CD8-positive, alpha-beta memory T cell (primary cell): ENCODE results near the gene CDK9. TPM values are rescaled to one million over a fixed set of nuclear protein-coding genes. Genes with fewer than 3 reads are reported as not detected.

ENCODE experiments used
- CTCF ChIA-PET: fragments of 350-600 bp; sonication (Branson Sonifier 250); formaldehyde crosslinking; loops from one replicate; lab custom pipeline; 2021; ENCODE audit warnings: antibody characterized with exemption; lab: Charles Lee
- POLR2A ChIA-PET: fragments of 350-600 bp; sonication (Branson Sonifier 250); formaldehyde crosslinking; loops from one replicate; lab custom pipeline; 2021; ENCODE audit warnings: antibody characterized with exemption; lab: Charles Lee
- DNase-seq, 5 donors: peaks; one replicate each; pipeline versions ENCODE4 v3.0.0 to v3.0.0-alpha.2; 2020 to 2022; ENCODE audit warnings: mixed read lengths in 1 of 5
- H3K27ac ChIP-seq: one replicate; pipeline ENCODE4 v1.7.0; 2013; ENCODE audit warnings: low read depth, mild to moderate bottlenecking, low read length, moderate library complexity
- H3K27me3 ChIP-seq: 2 replicates; pipeline ENCODE4 v1.7.0; 2013; ENCODE audit warnings: low read length, mild to moderate bottlenecking; ENCODE audit not compliant: insufficient read depth, poor library complexity, severe bottlenecking
- H3K36me3 ChIP-seq: 2 replicates; pipeline ENCODE4 v1.7.0; 2013; ENCODE audit warnings: mild to moderate bottlenecking, low read length, moderate library complexity; ENCODE audit not compliant: insufficient read depth
- H3K4me1 ChIP-seq: 2 replicates; pipeline ENCODE4 v1.7.0; 2013; ENCODE audit warnings: mild to moderate bottlenecking, low read length, moderate library complexity; ENCODE audit not compliant: insufficient read depth
- H3K4me3 ChIP-seq: 2 replicates; pipeline ENCODE4 v1.7.0; 2013; ENCODE audit warnings: mild to moderate bottlenecking, low read length
- H3K9me3 ChIP-seq: 2 replicates; pipeline ENCODE4 v1.7.0; 2013; ENCODE audit warnings: mild to moderate bottlenecking, low read length
- H3K27ac Mint-ChIP-seq, 8 donors: one replicate each; pipeline ENCODE4 v1.8.0; 2020 to 2021; ENCODE audit warnings: mixed read lengths in 8 of 8, mild to moderate bottlenecking in 6 of 8, inconsistent platforms in 3 of 8, moderate library complexity in 3 of 8
- H3K27me3 Mint-ChIP-seq, 2 donors: one replicate each; pipeline ENCODE4 v1.8.0; 2020 to 2021; ENCODE audit warnings: mixed read lengths in 2 of 2, mild to moderate bottlenecking in 1 of 2, moderate library complexity in 1 of 2
- H3K36me3 Mint-ChIP-seq, 3 donors: one replicate each; pipeline ENCODE4 v1.8.0; 2020 to 2021; ENCODE audit warnings: mixed read lengths in 3 of 3, inconsistent platforms in 1 of 3, mild to moderate bottlenecking in 1 of 3
- H3K4me1 Mint-ChIP-seq, 3 donors: one replicate each; pipeline ENCODE4 v1.8.0; 2020 to 2021; ENCODE audit warnings: mixed read lengths in 3 of 3, inconsistent platforms in 1 of 3, mild to moderate bottlenecking in 1 of 3
- H3K4me3 Mint-ChIP-seq, 7 donors: one replicate each; pipeline ENCODE4 v1.8.0; 2020 to 2021; ENCODE audit warnings: mixed read lengths in 7 of 7, mild to moderate bottlenecking in 6 of 7, moderate library complexity in 4 of 7, inconsistent platforms in 2 of 7
- H3K9me3 Mint-ChIP-seq, 5 donors: one replicate each; pipeline ENCODE4 v1.8.0; 2020 to 2022; ENCODE audit warnings: mixed read lengths in 5 of 5, mild to moderate bottlenecking in 3 of 5, moderate library complexity in 2 of 5, inconsistent platforms in 1 of 5
- polyA plus RNA-seq: library from polyadenylated mRNA; unstranded; fragments of 300-500 nt; fragmentation: Illumina TruSeq; gene quantifications from one replicate; pipeline ENCODE4 v1.2.3, GENCODE V29; 2021
- total RNA-seq, 2 experiments: library from RNA; stranded (reverse); gene quantifications; one replicate each; pipeline ENCODE4 v1.2.3, GENCODE V29; 2021

CDK9 gene
- total and polyA plus RNA-seq, 3 experiments from 2014 or later: 72.3 to 111 (median 108) TPM

DNA sequence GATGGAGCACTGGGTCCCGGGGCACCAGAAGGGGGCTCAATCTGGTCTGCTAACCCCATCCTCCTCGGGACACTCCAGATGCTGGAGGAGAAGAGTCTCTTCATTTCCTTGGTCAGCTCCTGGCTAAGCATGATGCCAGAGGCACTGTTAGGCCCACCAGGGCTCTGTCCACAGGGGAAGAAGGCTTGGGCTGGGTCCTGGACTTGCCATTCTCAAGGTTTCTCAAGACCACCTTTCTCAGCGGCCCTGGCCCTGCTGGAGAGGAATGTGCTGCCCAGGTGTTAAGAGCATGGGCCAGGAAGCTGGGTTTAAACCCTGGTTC, 15.3 kb upstream of the CDK9 start:
- H3K4me1 Mint-ChIP-seq: peaks cover 64 to 83% (median 77%) of the 10 kb centered on the region in 3 donors
- CTCF ChIA-PET: interaction anchor here (0.8 to 4.5 kb wide), 7 partner anchors 8 to 136 kb away, joined by 3 to 69 read pairs (median 4); partner anchors contain the start of genes CDK9, SH2D3C and TOR2A

GRCh38 chr9:127770905-127771569, 14.8 kb upstream of the CDK9 start:
- H3K36me3 Mint-ChIP-seq: peaks cover 0 to 55% (median 6%) of the 10 kb centered on the region in 3 donors
- H3K27ac Mint-ChIP-seq: peak overlapping the region; percentile 86 to 99 (median 98)
- peak overlapping the region; percentile 71 for H3K4me3 ChIP-seq
- no peaks in the 10 kb centered on the region for H3K27me3 ChIP-seq
- H3K4me1 Mint-ChIP-seq: peaks cover 61 to 79% (median 75%) of the 10 kb centered on the region in 3 donors
- peaks cover 17% of the 10 kb centered on the region for H3K36me3 ChIP-seq
- H3K27me3 Mint-ChIP-seq: no peaks in the 10 kb centered on the region
- peak overlapping the region; percentile 77 for H3K27ac ChIP-seq
- CTCF ChIA-PET: interaction anchor here (0.7 to 4.5 kb wide), 8 partner anchors 9 to 148 kb away, joined by 3 to 69 read pairs (median 4); partner anchors contain the start of genes CDK9 and TOR2A
- H3K4me3 Mint-ChIP-seq: peak overlapping the region; percentile 80 to 96 (median 89)
- no peaks in the 10 kb centered on the region for H3K9me3 Mint-ChIP-seq
- peak; percentile 85 to 96 (median 90) for DNase-seq
- peaks cover 73% of the 10 kb centered on the region for H3K4me1 ChIP-seq
- no peaks in the 10 kb centered on the region for H3K9me3 ChIP-seq
- POLR2A ChIA-PET: interaction anchor here (0.5 to 3.7 kb wide), 11 partner anchors 9 to 320 kb away, joined by 3 to 54 read pairs (median 5); partner anchors contain the start of genes CDK9, ST6GALNAC4, ST6GALNAC6 and TOR2A

More for the DNA sequence above, 15.3 kb upstream of the CDK9 start:
- DNase-seq: peak in 1 of 5 donors; percentile 57
- H3K27me3 ChIP-seq: no peaks in the 10 kb centered on the region
- peaks cover 19% of the 10 kb centered on the region for H3K36me3 ChIP-seq
- peak overlapping the region; percentile 80 to 96 (median 89) for H3K4me3 Mint-ChIP-seq
- peaks cover 73% of the 10 kb centered on the region for H3K4me1 ChIP-seq
- peak overlapping the region; percentile 71 for H3K4me3 ChIP-seq
- no peaks in the 10 kb centered on the region for H3K9me3 Mint-ChIP-seq
- peak overlapping the region; percentile 77 for H3K27ac ChIP-seq
- H3K27me3 Mint-ChIP-seq: no peaks in the 10 kb centered on the region
- POLR2A ChIA-PET: interaction anchor here (0.6 to 3.7 kb wide), 10 partner anchors 10 to 320 kb away, joined by 3 to 54 read pairs (median 6); partner anchors contain the start of genes CDK9, ST6GALNAC4, ST6GALNAC6 and TOR2A
- H3K9me3 ChIP-seq: no peaks in the 10 kb centered on the region
- H3K27ac Mint-ChIP-seq: peak overlapping the region; percentile 86 to 99 (median 98)
- peaks cover 0 to 60% (median 10%) of the 10 kb centered on the region in 3 donors for H3K36me3 Mint-ChIP-seq

- Mint-ChIP-seq H3K9me3 (no peaks in the 10 kb centered on the region), H3K27ac (peak overlapping the region; percentile 86 to 99 (median 98)), H3K27me3 (no peaks in the 10 kb centered on the region), H3K4me3 (peak overlapping the region; percentile 80 to 96 (median 89)), H3K36me3 (peaks cover 0 to 55% (median 4%) of the 10 kb centered on the region in 3 donors), H3K4me1 (peaks cover 60 to 78% (median 75%) of the 10 kb centered on the region in 3 donors)
- ChIA-PET POLR2A (interaction anchor here (0.5 to 3.7 kb wide), 12 partner anchors 8 to 321 kb away, joined by 3 to 54 read pairs (median 5); partner anchors contain the start of genes CDK9, ST6GALNAC4, ST6GALNAC6 and TOR2A), CTCF (interaction anchor here (0.7 to 4.5 kb wide), 9 partner anchors 10 to 148 kb away, joined by 3 to 69 read pairs (median 3); partner anchors contain the start of genes CDK9 and TOR2A)
- DNase-seq: no peak
- Histone ChIP-seq H3K27ac (peak overlapping the region; percentile 14), H3K4me3 (peak overlapping the region; percentile 14), H3K36me3 (peaks cover 17% of the 10 kb centered on the region), H3K27me3 (no peaks in the 10 kb centered on the region), H3K4me1 (peaks cover 68% of the 10 kb centered on the region), H3K9me3 (no peaks in the 10 kb centered on the region)
Measured at GRCh38 chr9:127771570-127772189, 14.2 kb upstream of the CDK9 start.

GRCh38 chr9:127772603-127773002, 13.2 kb upstream of the CDK9 start:
- POLR2A ChIA-PET: interaction anchor here (1.0 kb wide), 1 partner anchor 13 kb away, joined by 3 read pairs; the partner anchor contains the start of gene CDK9
- Mint-ChIP-seq H3K27me3 (no peaks in the 10 kb centered on the region), H3K27ac (peak overlapping the region in 5 of 8 donors; percentile 29 to 98 (median 61)), H3K9me3 (no peaks in the 10 kb centered on the region), H3K4me3 (peak overlapping the region in 2 of 7 donors; percentile 22 to 64), H3K4me1 (peaks cover 53 to 74% (median 72%) of the 10 kb centered on the region in 3 donors), H3K36me3 (peaks cover 0 to 51% (median 5%) of the 10 kb centered on the region in 3 donors)
- H3K27ac ChIP-seq: no peak overlapping the region
- peaks cover 59% of the 10 kb centered on the region for H3K4me1 ChIP-seq
- H3K9me3 ChIP-seq: no peaks in the 10 kb centered on the region
- peaks cover 17% of the 10 kb centered on the region for H3K36me3 ChIP-seq
- no peaks in the 10 kb centered on the region for H3K27me3 ChIP-seq
- CTCF ChIA-PET: interaction anchor here (1.0 to 4.5 kb wide), 4 partner anchors 10 to 97 kb away, joined by 3 to 69 read pairs (median 16); partner anchors contain the start of genes CDK9 and TOR2A
- no peak overlapping the region for H3K4me3 ChIP-seq
- no peak for DNase-seq

DNA sequence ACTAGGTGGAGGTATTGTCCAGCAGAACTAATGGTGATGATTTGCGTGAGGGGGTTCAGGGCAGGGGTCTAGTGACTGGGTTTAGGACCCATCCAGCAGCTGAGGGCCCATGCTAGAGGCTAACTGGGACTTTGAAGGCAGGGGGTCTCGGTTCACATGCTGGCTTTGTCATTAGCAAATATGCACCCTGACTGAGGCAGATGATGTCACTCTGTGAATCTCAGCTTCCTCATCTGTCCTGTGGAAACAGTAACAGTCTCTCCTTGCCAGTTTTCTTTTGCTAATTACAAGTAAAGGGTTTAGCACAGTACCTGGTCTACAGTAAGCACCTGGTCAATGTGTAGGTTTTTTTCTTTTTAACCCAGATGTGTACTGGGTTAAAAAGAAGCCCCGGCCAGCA, 12.6 kb upstream of the CDK9 start:
- DNase-seq: no peak
- H3K9me3 ChIP-seq: no peaks in the 10 kb centered on the region
- H3K27ac ChIP-seq: no peak overlapping the region
- Mint-ChIP-seq H3K27ac (peak overlapping the region in 6 of 8 donors; percentile 10 to 98 (median 70)), H3K4me3 (peak overlapping the region in 1 of 7 donors; percentile 59), H3K36me3 (peaks cover 0 to 51% (median 6%) of the 10 kb centered on the region in 3 donors), H3K4me1 (peaks cover 53 to 72% (median 70%) of the 10 kb centered on the region in 3 donors), H3K27me3 (no peaks in the 10 kb centered on the region), H3K9me3 (no peaks in the 10 kb centered on the region)
- peaks cover 52% of the 10 kb centered on the region for H3K4me1 ChIP-seq
- POLR2A ChIA-PET: interaction anchor here (0.6 to 1.0 kb wide), 2 partner anchors 12 to 29 kb away, joined by 3 to 6 read pairs; partner anchors contain the start of gene CDK9
- H3K4me3 ChIP-seq: no peak overlapping the region
- CTCF ChIA-PET: interaction anchor here (1.5 to 4.5 kb wide), 3 partner anchors 12 to 96 kb away, joined by 7 to 24 read pairs (median 17); partner anchors contain the start of genes CDK9 and TOR2A
- peaks cover 17% of the 10 kb centered on the region for H3K36me3 ChIP-seq
- H3K27me3 ChIP-seq: no peaks in the 10 kb centered on the region

- H3K27ac ChIP-seq: no peak overlapping the region
- H3K4me3 ChIP-seq: no peak overlapping the region
- H3K27ac Mint-ChIP-seq: peak overlapping the region in 6 of 8 donors; percentile 29 to 88 (median 70)
- H3K4me3 Mint-ChIP-seq: peak overlapping the region in 4 of 7 donors; percentile 9 to 74 (median 31)
- H3K36me3 Mint-ChIP-seq: peaks cover 0 to 47% (median 6%) of the 10 kb centered on the region in 3 donors
- no peak for DNase-seq
- POLR2A ChIA-PET: interaction anchor here (0.5 kb wide), 1 partner anchor 670 kb away, joined by 3 read pairs; no protein-coding TSS in a partner anchor
- CTCF ChIA-PET: interaction anchor here (1.1 to 3.4 kb wide), 4 partner anchors 8 to 39 kb away, joined by 4 to 17 read pairs (median 11); partner anchors contain the start of genes CDK9 and TOR2A
- H3K4me1 Mint-ChIP-seq: peaks cover 48 to 72% (median 68%) of the 10 kb centered on the region in 3 donors
- peaks cover 48% of the 10 kb centered on the region for H3K4me1 ChIP-seq
- no peaks in the 10 kb centered on the region for H3K9me3 Mint-ChIP-seq
- H3K9me3 ChIP-seq: no peaks in the 10 kb centered on the region
- H3K27me3 Mint-ChIP-seq: no peaks in the 10 kb centered on the region
- H3K36me3 ChIP-seq: peaks cover 17% of the 10 kb centered on the region
- H3K27me3 ChIP-seq: no peaks in the 10 kb centered on the region
Measured at GRCh38 chr9:127773981-127774380, 11.9 kb upstream of the CDK9 start.
